Activated gamma-delta T cell treated with Interleukin-2 at 50 U/mL for 16 hours (primary cell): ENCODE results near the gene BACH2.
"Not testable (repeated sequence)": the region's sequence is repeated elsewhere in the genome, so short reads cannot be mapped to it uniquely, and the experiment has no call there.

Experiments used
- DNase-seq: peaks from one replicate; pipeline ENCODE4 v3.0.0-alpha.2; 2020

Gene BACH2

GRCh38 chr6:90149280-90149679, 147.4 kb downstream of the BACH2 start:
- DNase-seq: no peak

GRCh38 chr6:90148867-90149266, 147.8 kb downstream of the BACH2 start:
- DNase-seq: no peak

GRCh38 chr6:90146921-90147649, 149.6 kb downstream of the BACH2 start:
- no peak for DNase-seq

- no peak for DNase-seq
Measured at GRCh38 chr6:90146024-90146423, 150.6 kb downstream of the BACH2 start.

- no peak for DNase-seq
Measured at GRCh38 chr6:90144928-90145555, 151.6 kb downstream of the BACH2 start.

- no peak for DNase-seq
Measured at GRCh38 chr6:90144396-90144795, 152.2 kb downstream of the BACH2 start.

GRCh38 chr6:90140683-90141082, 156.0 kb downstream of the BACH2 start:
- no peak for DNase-seq

- no peak for DNase-seq
Measured at GRCh38 chr6:90139272-90139817, 157.3 kb downstream of the BACH2 start.

- no peak for DNase-seq
Measured at GRCh38 chr6:90136837-90137568, 159.6 kb downstream of the BACH2 start.

GRCh38 chr6:90136176-90136575, 160.5 kb downstream of the BACH2 start:
- DNase-seq: no peak

GRCh38 chr6:90135667-90136066, 161.0 kb downstream of the BACH2 start:
- DNase-seq: no peak

GRCh38 chr6:90133664-90134063, 163.0 kb downstream of the BACH2 start:
- DNase-seq: not testable (repeated sequence)

GRCh38 chr6:90131614-90132423, 164.8 kb downstream of the BACH2 start:
- no peak for DNase-seq

- DNase-seq: no peak
Measured at GRCh38 chr6:90131125-90131524, 165.5 kb downstream of the BACH2 start.

GRCh38 chr6:90128687-90129086, 168.0 kb downstream of the BACH2 start:
- not testable (repeated sequence) for DNase-seq

- no peak for DNase-seq
Measured at GRCh38 chr6:90127595-90127994, 169.0 kb downstream of the BACH2 start.

- DNase-seq: no peak
Measured at GRCh38 chr6:90126839-90127238, 169.8 kb downstream of the BACH2 start.

- no peak for DNase-seq
Measured at GRCh38 chr6:90126181-90126580, 170.5 kb downstream of the BACH2 start.

GRCh38 chr6:90124874-90125510, 171.7 kb downstream of the BACH2 start:
- DNase-seq: no peak

GRCh38 chr6:90123831-90124230, 172.8 kb downstream of the BACH2 start:
- no peak for DNase-seq

- DNase-seq: no peak
Measured at GRCh38 chr6:90121982-90122381, 174.7 kb downstream of the BACH2 start.

GRCh38 chr6:90120327-90120726, 176.3 kb downstream of the BACH2 start:
- no peak for DNase-seq
